HCT116 (cell line): ENCODE data around the gene EXOC6B. TPM values are rescaled to one million over a fixed set of nuclear protein-coding genes. Genes with fewer than 3 reads are reported as not detected.

Experiments
- ATAC-seq: fragments of 200-7000 bp; cut with Tn5 transposase; 2 replicates; pipeline ENCODE4 v1.9.1; 2020; ENCODE audit warnings: mild to moderate bottlenecking, moderate library complexity
- BruUV-seq: library from RNA; stranded (reverse); fragments of 400-500 nt; replicated peaks from 2 replicates; lab custom pipeline; 2021; lab: Mats Ljungman, UMichigan
- CTCF ChIA-PET: fragments of 300-600 bp; sonication (Branson Sonifier 250); formaldehyde crosslinking; loops from one replicate; lab custom pipeline; 2021; ENCODE audit warnings: antibody characterized with exemption; lab: Charles Lee
- POLR2A ChIA-PET: fragments of 300-600, 350-600 bp; sonication (Branson Sonifier 250); formaldehyde crosslinking; loops from one replicate; lab custom pipeline; 2021; ENCODE audit warnings: antibody characterized with exemption; lab: Charles Lee
- RAD21 ChIA-PET, 2 experiments: fragments of 300-600 bp; sonication (Branson Sonifier 250); formaldehyde crosslinking; loops; one replicate each; lab custom pipeline; 2023; ENCODE audit warnings: low total read pairs in 2 of 2; ENCODE audit not compliant: uncharacterized antibody in 2 of 2, unreplicated experiment in 2 of 2, low non-redundant PET in 1 of 2; lab: Charles Lee
- DNase-seq: peaks from one replicate; pipeline ENCODE4 v3.0.0-alpha.2; 2010; ENCODE audit warnings: low read depth, low spot score
- H2AFZ ChIP-seq: fragments of 200-600 bp; shearing (Covaris generic), sonication (generic); 2 replicates; pipeline ENCODE4 v1.6.1; 2017; ENCODE audit warnings: low read depth, mixed run types, mixed read lengths, antibody characterized with exemption, low read length; ENCODE audit not compliant: poor library complexity, severe bottlenecking
- H3K27ac ChIP-seq: 2 replicates; pipeline ENCODE4 v1.5.1; 2012; ENCODE audit warnings: low read depth, low read length
- H3K27me3 ChIP-seq: fragments of 200-600 bp; sonication (generic); 2 replicates; pipeline ENCODE4 v1.6.1; 2016; ENCODE audit warnings: mixed run types, low read length, mixed read lengths; ENCODE audit not compliant: insufficient read depth
- H3K36me3 ChIP-seq, 2 experiments: fragments of 200-500 bp in 1 of 2; fragments of 200-600 bp in 1 of 2; sonication (Bioruptor generic) in 1 of 2; sonication (generic) in 1 of 2; 2 replicates each; pipeline versions ENCODE4 v1.5.1 to v1.6.1; 2014 to 2016; ENCODE audit warnings: low read length in 2 of 2, inconsistent platforms in 1 of 2, mixed read lengths in 1 of 2, mixed run types in 1 of 2; ENCODE audit not compliant: insufficient read depth in 2 of 2, control insufficient read depth in 1 of 2
- H3K4me1 ChIP-seq, 2 experiments: fragments of 200-600 bp in 1 of 2; sonication (generic) in 1 of 2; 2 replicates each; pipeline versions ENCODE4 v1.5.1 to v1.6.1; 2012 to 2017; ENCODE audit warnings: low read length in 2 of 2, inconsistent platforms in 1 of 2, mild to moderate bottlenecking in 1 of 2, mixed read lengths in 1 of 2, mixed run types in 1 of 2, moderate library complexity in 1 of 2; ENCODE audit not compliant: insufficient read depth in 2 of 2, control insufficient read depth in 1 of 2
- H3K4me2 ChIP-seq: fragments of 200-600 bp; sonication (generic); 2 replicates; pipeline ENCODE4 v1.6.1; 2017; ENCODE audit warnings: mixed run types, low read length, mixed read lengths
- H3K4me3 ChIP-seq, 2 experiments: fragments of 200-600 bp in 1 of 2; sonication (generic) in 1 of 2; replicated peaks in 1 of 2; 2 replicates each; pipeline ENCODE4 v1.5.1; 2011 to 2016; ENCODE audit warnings: low read length in 2 of 2, control low read depth in 1 of 2, low read depth in 1 of 2, mild to moderate bottlenecking in 1 of 2, mixed read lengths in 1 of 2, mixed run types in 1 of 2
- H3K79me2 ChIP-seq: fragments of 200-600 bp; sonication (generic); 2 replicates; pipeline ENCODE4 v1.6.1; 2017; ENCODE audit warnings: mild to moderate bottlenecking, mixed run types, low read length, moderate library complexity, mixed read lengths; ENCODE audit not compliant: insufficient read depth
- H3K9ac ChIP-seq: fragments of 200-600 bp; sonication (generic); 2 replicates; pipeline ENCODE4 v1.6.1; 2016; ENCODE audit warnings: low read length, mixed read lengths
- H3K9me2 ChIP-seq: fragments of 200-600 bp; sonication (generic), shearing (Covaris generic); 2 replicates; pipeline ENCODE4 v1.6.1; 2017; ENCODE audit warnings: mixed run types, mild to moderate bottlenecking, moderate library complexity; ENCODE audit not compliant: insufficient read depth
- H3K9me3 ChIP-seq, 2 experiments: fragments of 200-500 bp in 1 of 2; fragments of 200-600 bp in 1 of 2; sonication (Bioruptor generic) in 1 of 2; sonication (generic) in 1 of 2; 2 replicates each; pipeline ENCODE4 v1.6.1; 2014 to 2017; ENCODE audit warnings: low read length in 2 of 2, mixed read lengths in 2 of 2, inconsistent platforms in 1 of 2, low read depth in 1 of 2, mild to moderate bottlenecking in 1 of 2, mixed run types in 1 of 2, moderate library complexity in 1 of 2; ENCODE audit not compliant: control insufficient read depth in 1 of 2, insufficient read depth in 1 of 2
- H4K20me1 ChIP-seq: fragments of 200-600 bp; sonication (generic), shearing (Covaris generic); 2 replicates; pipeline ENCODE4 v1.6.1; 2017; ENCODE audit warnings: mixed run types, mild to moderate bottlenecking, moderate library complexity; ENCODE audit not compliant: insufficient read depth
- CBX3 ChIP-seq: IDR thresholded peaks from 2 replicates; pipeline ENCODE4 v1.6.1; 2012; ENCODE audit warnings: low read depth
- CEBPB ChIP-seq: IDR thresholded peaks from 2 replicates; pipeline ENCODE4 v1.6.1; 2012; ENCODE audit warnings: low read depth
- EGR1 ChIP-seq: IDR thresholded peaks from 2 replicates; pipeline ENCODE4 v1.6.1; 2012; ENCODE audit warnings: low read depth
- ELF1 ChIP-seq: IDR thresholded peaks from 2 replicates; pipeline ENCODE4 v1.6.1; 2012; ENCODE audit warnings: low read depth, borderline replicate concordance
- EZH2 ChIP-seq: fragments of 200-600 bp; sonication (generic); IDR thresholded peaks from 2 replicates; pipeline ENCODE4 v1.6.1; 2017; ENCODE audit warnings: antibody characterized with exemption, mixed run types
- FOSL1 ChIP-seq: IDR thresholded peaks from 2 replicates; pipeline ENCODE4 v1.6.1; 2012; ENCODE audit warnings: low read depth
- JUND ChIP-seq: IDR thresholded peaks from 2 replicates; pipeline ENCODE4 v1.6.1; 2012
- MAX ChIP-seq: IDR thresholded peaks from 2 replicates; pipeline ENCODE4 v1.6.1; 2012
- POLR2AphosphoS5 ChIP-seq: IDR thresholded peaks from 2 replicates; pipeline ENCODE4 v1.6.1; 2011; ENCODE audit warnings: mild to moderate bottlenecking, low read depth, low read length, moderate library complexity
- RAD21 ChIP-seq: IDR thresholded peaks from 2 replicates; pipeline ENCODE4 v1.6.1; 2012; ENCODE audit warnings: low read depth, mild to moderate bottlenecking
- REST ChIP-seq: IDR thresholded peaks from 2 replicates; pipeline ENCODE4 v1.6.1; 2012; ENCODE audit warnings: low read depth
- SIN3A ChIP-seq: IDR thresholded peaks from 2 replicates; pipeline ENCODE4 v1.6.1; 2012; ENCODE audit warnings: low read depth
- TCF7L2 ChIP-seq: IDR thresholded peaks from 2 replicates; pipeline ENCODE4 v1.7.0; 2011; ENCODE audit warnings: borderline replicate concordance, inconsistent platforms; ENCODE audit not compliant: insufficient read depth, insufficient read length; ENCODE audit errors: extremely low read depth
- YY1 ChIP-seq: IDR thresholded peaks from 2 replicates; pipeline ENCODE4 v1.6.1; 2011; ENCODE audit warnings: low read length, low read depth, moderate library complexity, mild to moderate bottlenecking; ENCODE audit not compliant: insufficient replicate concordance; ENCODE audit errors: extremely low read depth
- ZBTB33 ChIP-seq: IDR thresholded peaks from 2 replicates; pipeline ENCODE4 v1.6.1; 2011; ENCODE audit warnings: mild to moderate bottlenecking, low read length, moderate library complexity; ENCODE audit not compliant: insufficient replicate concordance; ENCODE audit errors: extremely low read depth
- ZFX ChIP-seq: fragments of 450-650 bp; IDR thresholded peaks from 2 replicates; pipeline ENCODE4 v1.6.1; 2017
- ZNF274 ChIP-seq: fragments of 200-500 bp; sonication (Bioruptor generic); IDR thresholded peaks from 2 replicates; pipeline ENCODE4 v1.6.1; 2014; ENCODE audit warnings: mild to moderate bottlenecking, low read depth, low read length, inconsistent platforms
- intact Hi-C: fragments of 100-400 bp; cut with micrococcal nuclease; formaldehyde crosslinking; loops from 2 replicates; pipeline ENCODE4 v1.10.0; 2022
- total RNA-seq: library from RNA; stranded (reverse); gene quantifications from one replicate; pipeline ENCODE4 v1.2.1, GENCODE V29; 2021; ENCODE audit not compliant: unreplicated experiment
- TF ChIP-seq, protein P1 (sequence below), 3 experiments: fragments of 200-600 bp in 1 of 3; sonication (generic) in 1 of 3; IDR thresholded peaks in 2 of 3; conservative IDR thresholded peaks in 1 of 3; 2 replicates each; pipeline ENCODE4 v1.5.1; 2012 to 2017; ENCODE audit warnings: low read depth in 2 of 3, low read length in 2 of 3, antibody characterized with exemption in 1 of 3, borderline replicate concordance in 1 of 3, control low read depth in 1 of 3, mild to moderate bottlenecking in 1 of 3, mixed read lengths in 1 of 3, mixed run types in 1 of 3, moderate library complexity in 1 of 3; ENCODE audit not compliant: insufficient read depth in 1 of 3
- TF ChIP-seq, protein P2 (sequence below): IDR thresholded peaks from 2 replicates; pipeline ENCODE4 v1.6.1; 2012

The EXOC6B gene
- total RNA-seq, 1 experiment from 2014 or later: 25.4 TPM

- CTCF ChIA-PET: interaction anchor here (0.8 kb wide), 1 partner anchor 454 kb away, joined by 3 read pairs; no protein-coding TSS in a partner anchor
- H3K4me3 ChIP-seq: no peak overlapping the region
- ATAC-seq (no peak), DNase-seq (no peak)
- POLR2A ChIA-PET: no interaction called here
- H3K27me3 ChIP-seq: no peaks in the 10 kb centered on the region
- no peaks in the 10 kb centered on the region for H3K9me3 ChIP-seq
- BruUV-seq: no TSS peak
- no peaks in the 10 kb centered on the region for H4K20me1 ChIP-seq
- no peak overlapping the region for H2AFZ ChIP-seq
- intact Hi-C loops: no loop called here
- no peaks in the 10 kb centered on the region for H3K9me2 ChIP-seq
- H3K9ac ChIP-seq: no peak overlapping the region
- no peaks in the 10 kb centered on the region for H3K79me2 ChIP-seq
- no peak overlapping the region for H3K27ac ChIP-seq
- RAD21 ChIA-PET: no interaction called here
- H3K4me2 ChIP-seq: no peak overlapping the region
- no peaks in the 10 kb centered on the region for H3K36me3 ChIP-seq
- H3K4me1 ChIP-seq: no peaks in the 10 kb centered on the region
- TF ChIP-seq ZBTB33: no peak
- no peak for TF ChIP-seq TCF7L2
- TF ChIP-seq, protein P1, sequence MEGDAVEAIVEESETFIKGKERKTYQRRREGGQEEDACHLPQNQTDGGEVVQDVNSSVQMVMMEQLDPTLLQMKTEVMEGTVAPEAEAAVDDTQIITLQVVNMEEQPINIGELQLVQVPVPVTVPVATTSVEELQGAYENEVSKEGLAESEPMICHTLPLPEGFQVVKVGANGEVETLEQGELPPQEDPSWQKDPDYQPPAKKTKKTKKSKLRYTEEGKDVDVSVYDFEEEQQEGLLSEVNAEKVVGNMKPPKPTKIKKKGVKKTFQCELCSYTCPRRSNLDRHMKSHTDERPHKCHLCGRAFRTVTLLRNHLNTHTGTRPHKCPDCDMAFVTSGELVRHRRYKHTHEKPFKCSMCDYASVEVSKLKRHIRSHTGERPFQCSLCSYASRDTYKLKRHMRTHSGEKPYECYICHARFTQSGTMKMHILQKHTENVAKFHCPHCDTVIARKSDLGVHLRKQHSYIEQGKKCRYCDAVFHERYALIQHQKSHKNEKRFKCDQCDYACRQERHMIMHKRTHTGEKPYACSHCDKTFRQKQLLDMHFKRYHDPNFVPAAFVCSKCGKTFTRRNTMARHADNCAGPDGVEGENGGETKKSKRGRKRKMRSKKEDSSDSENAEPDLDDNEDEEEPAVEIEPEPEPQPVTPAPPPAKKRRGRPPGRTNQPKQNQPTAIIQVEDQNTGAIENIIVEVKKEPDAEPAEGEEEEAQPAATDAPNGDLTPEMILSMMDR (IDR thresholded peaks at IDR 0.05 in 2 of 3, conservative IDR thresholded peaks at IDR 0.05 in 1 of 3; ENCODE audit: borderline replicate concordance in 1 of 3, insufficient read depth in 1 of 3, low read depth in 2 of 3, low read length in 2 of 3): no peak
- no peak for TF ChIP-seq RAD21
- no peak for TF ChIP-seq ZFX
- no peak for TF ChIP-seq JUND
- TF ChIP-seq ZNF274: no peak
- TF ChIP-seq, protein P2, sequence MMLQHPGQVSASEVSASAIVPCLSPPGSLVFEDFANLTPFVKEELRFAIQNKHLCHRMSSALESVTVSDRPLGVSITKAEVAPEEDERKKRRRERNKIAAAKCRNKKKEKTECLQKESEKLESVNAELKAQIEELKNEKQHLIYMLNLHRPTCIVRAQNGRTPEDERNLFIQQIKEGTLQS: no peak
- TF ChIP-seq POLR2AphosphoS5: no peak
- no peak for TF ChIP-seq MAX
- no peak for TF ChIP-seq CEBPB
- TF ChIP-seq CBX3: no peak
- TF ChIP-seq ELF1: no peak
- no peak for TF ChIP-seq REST
- no peak for TF ChIP-seq EGR1
- TF ChIP-seq EZH2: no peak
- TF ChIP-seq SIN3A: no peak
- TF ChIP-seq FOSL1: no peak
- no peak for TF ChIP-seq YY1
These were observed 221.4 kb downstream of the EXOC6B start for GRCh38 chr2:72604468-72604867.
